Stimulated activated naive CD8-positive, alpha-beta T cell treated with anti-CD3 and anti-CD28 coated beads, Interleukin-15, Interleukin-2, amounts not matched to agents 100 U/mL and 50 U/mL, for 24 hours (primary cell): ENCODE results near the gene TTC9B.

Source experiments
- ATAC-seq: fragments of 150-1000 bp; cut with Tn5 transposase; one replicate; pipeline ENCODE4 v1.10.0; 2021
- DNase-seq: peaks from one replicate; pipeline ENCODE4 v3.0.0; 2021

TTC9B gene

GRCh38 chr19:40217934-40218890 lies at the start of gene TTC9B:
TSS of gene TTC9B (minus strand) at chr19:40218384. CDS start at chr19:40218381, 3 bp downstream.
- ATAC-seq (peak; percentile 51), DNase-seq (peak; percentile 72)

GRCh38 chr19:40267601-40267997 lies 49.4 kb upstream of the TTC9B start:
- DNase-seq, result no peak
- ATAC-seq, result no peak

- no peak for ATAC-seq
- DNase-seq, result no peak
Observed at GRCh38 chr19:40266912-40267600, 48.9 kb upstream of the TTC9B start.

GRCh38 chr19:40266119-40266518 lies 47.9 kb upstream of the TTC9B start:
- no peak for DNase-seq
- ATAC-seq, result no peak

GRCh38 chr19:40265763-40266099 lies 47.5 kb upstream of the TTC9B start:
- ATAC-seq (no peak), DNase-seq (no peak)

GRCh38 chr19:40265055-40265762 lies 47.0 kb upstream of the TTC9B start:
- DNase-seq (no peak), ATAC-seq (no peak)

GRCh38 chr19:40264314-40265054 lies 46.3 kb upstream of the TTC9B start:
- ATAC-seq (no peak), DNase-seq (no peak)

- no peak for ATAC-seq
- DNase-seq, result no peak
Observed at GRCh38 chr19:40263440-40264313, 45.5 kb upstream of the TTC9B start.

GRCh38 chr19:40262422-40262821 lies 44.2 kb upstream of the TTC9B start:
- peak; percentile 26 for ATAC-seq
- no peak for DNase-seq

GRCh38 chr19:40261631-40262030 lies 43.4 kb upstream of the TTC9B start:
- DNase-seq, result no peak
- ATAC-seq, result no peak

GRCh38 chr19:40257096-40257517 lies 38.9 kb upstream of the TTC9B start:
- ATAC-seq (no peak), DNase-seq (no peak)

GRCh38 chr19:40256512-40256911 lies 38.3 kb upstream of the TTC9B start:
- no peak for DNase-seq
- ATAC-seq, result no peak

- ATAC-seq (no peak), DNase-seq (no peak)
Observed at GRCh38 chr19:40255619-40256166, 37.5 kb upstream of the TTC9B start.

GRCh38 chr19:40254714-40255418 lies 36.7 kb upstream of the TTC9B start:
- ATAC-seq (no peak), DNase-seq (no peak)

- DNase-seq (no peak), ATAC-seq (no peak)
Observed at GRCh38 chr19:40253611-40254092, 35.5 kb upstream of the TTC9B start.

- DNase-seq (no peak), ATAC-seq (no peak)
Observed at GRCh38 chr19:40252395-40252794, 34.2 kb upstream of the TTC9B start.

GRCh38 chr19:40251991-40252390 lies 33.8 kb upstream of the TTC9B start:
- DNase-seq, result no peak

GRCh38 chr19:40251244-40251643 lies 33.1 kb upstream of the TTC9B start:
- DNase-seq (no peak), ATAC-seq (no peak)

More at GRCh38 chr19:40251991-40252390, 33.8 kb upstream of the TTC9B start:
- ATAC-seq, result peak; percentile 28

GRCh38 chr19:40249781-40250180 lies 31.6 kb upstream of the TTC9B start:
- DNase-seq, result no peak
- no peak for ATAC-seq

GRCh38 chr19:40249201-40249600 lies 31.0 kb upstream of the TTC9B start:
- DNase-seq, result no peak
- ATAC-seq, result no peak
